Neural progenitor cell (in vitro differentiated cells): ENCODE data around the gene PLCG2.

Experiments
- CTCF ChIP-seq: fragments of 200-600 bp; sonication (generic); IDR thresholded peaks from 2 replicates; pipeline ENCODE4 v1.5.1; 2017; ENCODE audit warnings: antibody characterized with exemption, mild to moderate bottlenecking
- EZH2 ChIP-seq: fragments of 200-600 bp; sonication (generic); IDR thresholded peaks from 2 replicates; pipeline ENCODE4 v1.6.1; 2017; ENCODE audit warnings: antibody characterized with exemption, mild to moderate bottlenecking, moderate library complexity

- TF ChIP-seq CTCF = no peak
- no peak for TF ChIP-seq EZH2
These were observed 157.3 kb downstream of the PLCG2 start for GRCh38 chr16:81936209-81937000.
